HG02840 (cell line): ENCODE results near the gene SFSWAP.
"Not testable (repeated sequence)": the region's sequence is repeated elsewhere in the genome, so short reads cannot be mapped to it uniquely, and the experiment has no call there.

Source experiments
- ATAC-seq: cut with Tn5 transposase; IDR thresholded peaks from one replicate; pipeline ENCODE4 v1.9.1; 2021; ENCODE audit warnings: mild to moderate bottlenecking, moderate library complexity, moderate number of reproducible peaks; ENCODE audit not compliant: unreplicated experiment, low FRiP score

SFSWAP gene

DNA sequence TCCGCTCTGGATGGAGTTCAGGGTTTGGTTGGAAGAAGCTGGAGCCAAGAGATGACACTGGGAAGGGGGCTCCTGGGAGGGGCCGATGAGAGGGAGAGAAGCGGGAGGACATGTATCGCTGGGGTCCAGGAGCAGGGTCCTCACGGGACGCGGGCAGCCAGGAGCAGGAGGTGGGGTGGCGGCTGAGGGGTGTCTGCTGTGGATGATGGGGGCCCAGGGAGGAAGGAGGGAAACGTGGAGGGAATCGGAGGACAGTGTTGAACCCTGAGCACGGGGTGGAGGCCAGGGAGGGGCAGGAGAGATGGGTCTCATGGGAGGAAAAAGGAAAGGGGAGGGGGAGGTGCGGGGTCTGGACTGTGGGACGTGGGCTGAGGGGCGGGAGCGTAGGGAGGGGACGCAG, 31.7 kb upstream of the SFSWAP start:
- ATAC-seq, result not testable (repeated sequence)

DNA sequence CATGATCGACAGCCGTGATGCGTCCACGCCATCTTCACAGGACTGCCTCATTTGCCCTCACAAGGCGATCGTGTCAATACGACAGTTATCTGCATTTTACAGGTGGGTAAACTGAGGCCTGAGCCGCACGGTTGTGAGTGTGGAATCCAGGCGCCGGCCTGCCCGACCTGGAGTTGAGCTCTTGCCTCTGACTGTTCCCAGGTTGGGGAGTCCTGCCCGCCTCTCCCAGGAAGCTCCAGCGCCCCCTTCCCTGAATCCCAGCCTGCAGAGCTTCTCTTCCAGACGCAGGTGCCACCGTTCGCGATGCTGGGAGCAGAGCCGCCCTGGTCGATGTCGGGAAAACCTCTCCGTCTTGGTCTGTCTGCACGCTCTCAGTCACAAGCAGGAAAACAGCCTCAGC, 31.1 kb upstream of the SFSWAP start:
- not testable (repeated sequence) for ATAC-seq

DNA sequence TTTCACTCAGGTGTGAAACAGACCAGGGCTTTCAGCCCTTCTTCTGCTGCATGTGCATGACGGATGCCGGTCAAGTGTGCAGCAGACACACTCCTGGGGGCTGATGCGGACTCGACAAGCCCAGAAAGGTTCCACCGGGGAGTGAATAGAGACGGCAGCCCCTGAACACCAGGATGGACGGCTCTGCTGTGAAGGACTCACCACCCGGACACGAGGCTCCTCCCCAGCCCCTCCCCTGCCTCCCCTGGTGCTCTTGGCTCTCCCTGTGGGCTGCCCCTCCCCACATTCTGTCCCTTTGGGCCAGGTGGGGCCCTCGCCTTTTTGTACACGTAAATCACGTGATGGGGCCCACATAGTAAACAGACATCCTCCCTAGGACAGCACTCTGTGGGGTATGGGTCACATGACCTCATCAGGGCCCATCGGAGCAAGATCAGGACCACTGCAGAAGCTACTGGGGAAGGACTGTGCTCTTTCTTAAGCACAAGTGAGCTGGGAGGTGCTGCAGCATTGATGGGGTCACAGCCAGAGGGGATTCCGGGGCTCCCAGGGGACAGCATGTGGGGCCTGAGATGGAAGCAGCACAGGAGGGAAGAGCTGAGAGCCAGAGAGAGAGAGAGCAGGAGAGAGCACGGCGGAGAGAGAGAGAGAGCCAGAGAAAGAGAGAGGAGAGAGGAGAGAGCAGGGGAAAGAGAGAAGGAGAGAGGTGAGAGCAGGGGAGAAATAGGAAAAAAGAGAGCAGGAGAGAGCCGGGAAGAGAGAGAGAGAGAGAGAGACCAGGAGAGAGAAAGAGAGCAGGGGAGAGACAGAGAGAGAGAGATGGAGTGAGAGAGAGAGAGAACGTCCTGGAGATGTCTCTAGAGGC, 30.3 kb upstream of the SFSWAP start:
- ATAC-seq, result not testable (repeated sequence)

DNA sequence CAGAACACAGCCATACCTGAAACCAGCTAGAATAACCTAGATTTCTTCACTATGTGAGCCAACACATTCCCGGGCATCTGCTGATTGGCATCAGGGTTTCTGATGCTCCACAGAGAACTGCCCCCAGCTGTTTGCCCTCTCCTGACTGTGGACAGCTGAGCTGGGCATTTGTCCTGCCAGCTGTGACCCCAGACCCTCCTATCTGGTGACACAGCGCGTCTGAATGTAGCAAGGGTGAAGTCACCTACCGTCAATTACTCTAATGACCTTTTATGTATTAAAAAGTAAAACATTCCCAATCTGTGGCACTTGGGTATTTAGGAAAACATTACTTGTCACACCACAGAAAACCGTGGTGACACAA, 29.7 kb upstream of the SFSWAP start:
- ATAC-seq, result no peak

DNA sequence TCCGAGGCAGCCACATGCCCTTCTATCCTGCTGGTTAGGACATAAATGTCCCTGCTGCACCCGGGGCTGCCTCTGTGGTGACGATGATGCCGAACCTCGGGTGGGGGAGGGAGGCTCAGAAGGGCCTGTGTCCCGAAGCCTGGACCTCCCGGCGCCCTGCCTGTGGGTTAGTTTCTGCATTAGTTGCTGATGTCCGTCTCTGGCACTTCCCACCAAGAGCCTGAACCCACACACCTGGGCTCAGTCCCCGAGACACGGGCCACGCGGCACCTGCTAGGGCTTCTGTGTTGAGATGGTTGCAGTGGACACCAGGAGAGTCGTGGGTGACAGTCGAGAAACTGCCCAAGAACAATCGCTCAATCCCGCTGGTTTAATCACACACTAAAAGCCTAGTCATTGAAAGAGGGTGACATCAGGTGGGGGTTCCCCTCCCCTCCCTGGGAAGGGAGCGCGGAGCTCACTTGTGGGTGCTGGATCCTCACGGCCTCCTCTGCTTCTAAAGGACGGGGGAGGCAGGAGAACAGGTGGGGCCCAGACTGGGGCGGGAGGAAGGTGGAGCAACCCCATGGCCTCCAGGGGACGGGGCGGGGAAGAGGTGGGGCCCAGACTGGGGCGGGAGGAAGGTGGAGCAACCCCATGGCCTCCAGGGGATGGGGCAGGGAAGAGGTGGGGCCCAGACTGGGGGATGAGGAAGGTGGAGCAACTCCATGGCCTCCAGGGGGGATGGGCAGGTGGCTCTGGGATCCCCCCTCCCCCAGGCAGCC, 29.0 kb upstream of the SFSWAP start:
- ATAC-seq, result peak; percentile 100

DNA sequence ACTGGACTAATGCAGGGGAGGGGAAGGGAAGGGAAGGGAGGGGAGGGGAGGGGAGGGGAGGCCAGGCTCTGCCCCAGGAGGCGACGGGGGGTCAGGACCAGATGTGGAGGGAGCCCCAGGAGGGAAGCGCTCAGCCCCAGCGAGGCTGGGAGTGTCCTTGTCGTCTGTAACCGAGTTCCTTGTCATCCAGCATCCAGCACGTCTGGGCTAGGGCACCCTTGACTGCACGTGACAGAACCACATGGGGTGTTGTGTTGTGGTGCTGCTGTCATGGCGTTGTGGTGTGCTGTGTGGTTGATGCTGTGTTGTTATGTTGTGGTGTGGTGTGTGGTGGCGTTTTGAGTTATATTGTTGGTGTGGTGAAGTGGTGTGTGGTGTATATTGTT, 28.4 kb upstream of the SFSWAP start:
- no peak for ATAC-seq

DNA sequence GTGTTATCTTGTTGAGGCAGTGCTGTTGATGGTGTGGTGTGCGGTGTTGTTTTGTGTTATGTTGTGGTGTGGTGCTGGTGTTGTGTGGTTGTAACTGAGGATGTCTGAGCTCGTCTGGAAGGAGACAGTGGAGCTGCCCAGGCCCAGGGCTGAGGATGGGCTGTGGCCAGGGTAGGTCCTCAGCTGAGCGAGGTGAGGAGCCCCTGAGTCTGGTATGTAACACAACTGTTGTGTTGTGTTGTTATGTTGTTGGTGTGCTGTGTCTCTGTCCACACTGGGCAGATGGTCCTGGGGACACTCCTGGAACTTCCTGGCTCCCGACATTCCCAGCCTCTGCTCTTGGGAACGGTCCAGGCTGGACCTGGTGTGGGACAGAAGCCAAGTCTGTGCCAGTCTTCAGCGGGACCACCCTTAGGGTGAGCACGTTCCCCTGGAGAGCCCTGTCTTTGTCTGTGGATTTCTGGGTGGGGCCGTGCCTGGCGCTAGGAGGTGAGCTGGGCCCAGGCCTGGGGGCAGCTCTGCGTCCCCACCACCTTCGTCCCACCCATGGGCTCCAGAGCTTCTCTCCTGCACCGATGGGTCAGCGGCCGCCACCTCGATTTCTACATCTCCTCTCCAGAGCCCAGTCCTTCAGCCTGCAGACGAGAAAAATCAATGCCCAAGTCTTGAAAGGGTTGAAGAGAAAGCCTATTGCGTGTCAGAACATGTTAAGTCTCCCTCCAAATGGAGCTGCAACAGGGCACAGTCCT, 27.4 kb upstream of the SFSWAP start:
- no peak for ATAC-seq

DNA sequence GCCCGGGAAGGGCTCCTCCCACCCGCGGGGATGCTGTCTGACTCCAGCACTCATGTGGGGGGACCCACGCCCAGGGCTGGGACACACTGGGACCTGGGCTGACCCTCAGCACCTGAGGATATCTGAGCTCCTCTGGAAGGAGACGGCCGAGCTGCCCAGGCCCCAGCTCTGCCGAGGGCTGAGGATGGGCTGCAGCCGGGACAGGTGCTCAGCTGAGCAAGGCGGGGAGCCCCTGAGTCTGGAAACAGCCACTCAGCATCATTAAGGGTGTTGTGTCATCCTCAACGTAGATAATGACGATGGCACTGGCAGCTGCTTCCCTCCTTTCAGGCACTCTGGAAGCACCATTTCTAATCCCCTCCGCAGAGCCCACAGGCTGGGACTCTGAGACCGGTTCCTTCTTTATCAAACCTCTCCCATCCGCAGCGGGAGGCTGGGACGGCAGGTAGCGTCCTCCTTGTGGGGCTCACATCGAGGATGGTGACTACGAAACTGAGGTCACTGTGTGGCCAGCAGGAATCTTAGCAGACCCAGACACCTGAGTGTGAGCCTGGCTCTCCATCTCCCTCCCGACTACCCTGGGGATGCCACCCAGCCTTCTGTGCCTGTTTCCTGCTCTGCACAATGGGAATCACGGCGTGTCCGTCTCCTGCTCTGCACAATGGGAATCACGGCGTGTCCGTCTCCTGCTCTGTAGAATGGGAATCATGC, 26.7 kb upstream of the SFSWAP start:
- no peak for ATAC-seq

DNA sequence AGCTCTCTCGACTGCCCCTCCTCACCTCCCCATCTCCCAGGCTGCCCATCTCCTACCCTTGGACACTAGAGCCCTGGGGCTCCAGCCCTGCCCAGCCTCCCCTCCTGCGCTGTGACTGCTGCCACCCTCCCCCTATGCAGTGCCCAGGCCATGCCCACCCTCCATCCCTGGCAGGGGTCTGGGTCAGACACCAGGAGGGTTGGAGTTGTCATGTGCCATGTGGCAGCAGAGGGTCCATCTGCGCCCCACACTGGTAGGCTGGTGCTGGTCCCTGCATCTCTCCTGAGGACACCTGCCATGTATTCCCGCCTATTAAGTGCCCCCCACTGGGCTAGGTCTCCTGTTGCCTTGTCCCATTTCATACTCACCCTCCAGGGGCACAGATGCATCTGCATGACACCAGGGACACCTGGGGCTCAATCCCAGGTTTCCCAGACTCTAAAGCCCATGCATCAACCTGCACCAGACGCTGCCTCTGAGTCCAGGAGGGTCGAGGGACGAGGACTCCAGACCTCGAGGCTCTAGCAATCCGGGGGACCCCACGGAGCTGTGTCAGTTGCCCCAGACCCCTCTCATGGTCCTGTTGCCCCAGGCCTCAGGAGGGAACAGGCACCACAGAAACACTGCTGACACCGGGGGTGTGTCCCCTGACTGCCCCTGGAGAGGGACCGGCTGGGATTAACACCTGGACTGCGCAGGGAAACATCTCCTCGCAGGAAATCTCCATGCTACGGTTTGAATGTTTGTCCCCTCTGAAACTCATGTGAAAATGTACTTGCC, 23.4 kb upstream of the SFSWAP start:
- ATAC-seq, result no peak

DNA sequence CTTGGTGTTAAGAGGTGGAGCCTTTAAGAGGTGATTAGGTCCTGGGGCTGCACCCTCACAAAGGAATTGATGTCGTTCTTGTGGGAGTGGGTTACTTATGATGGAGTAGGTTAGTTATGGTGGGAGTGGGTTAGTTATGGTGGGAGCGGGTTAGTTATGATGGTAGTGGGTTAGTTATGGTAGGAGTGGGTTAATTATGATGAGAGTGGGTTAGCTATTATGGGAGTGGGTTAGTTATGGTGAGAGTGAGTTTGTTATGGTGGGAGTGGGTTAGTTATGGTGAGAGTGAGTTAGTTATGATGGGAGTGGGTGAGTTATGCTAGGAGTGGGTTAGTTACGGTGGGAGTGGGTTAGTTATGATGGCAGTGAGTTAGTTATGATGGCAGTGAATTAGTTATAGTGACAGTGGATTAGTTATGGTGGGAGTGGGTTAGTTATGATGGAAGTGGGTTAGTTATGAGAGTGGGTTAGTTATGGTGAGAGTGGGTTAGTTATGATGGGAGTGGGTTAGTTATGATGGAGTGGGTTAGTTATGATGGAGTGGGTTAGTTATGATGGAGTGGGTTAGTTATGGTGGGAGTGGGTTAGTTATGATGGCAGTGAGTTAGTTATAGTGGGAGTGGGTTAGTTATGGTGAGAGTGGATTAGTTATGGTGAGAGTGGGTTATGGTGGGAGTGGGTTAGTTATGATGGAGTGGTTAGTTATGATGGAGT, 22.6 kb upstream of the SFSWAP start:
- ATAC-seq, result no peak

DNA sequence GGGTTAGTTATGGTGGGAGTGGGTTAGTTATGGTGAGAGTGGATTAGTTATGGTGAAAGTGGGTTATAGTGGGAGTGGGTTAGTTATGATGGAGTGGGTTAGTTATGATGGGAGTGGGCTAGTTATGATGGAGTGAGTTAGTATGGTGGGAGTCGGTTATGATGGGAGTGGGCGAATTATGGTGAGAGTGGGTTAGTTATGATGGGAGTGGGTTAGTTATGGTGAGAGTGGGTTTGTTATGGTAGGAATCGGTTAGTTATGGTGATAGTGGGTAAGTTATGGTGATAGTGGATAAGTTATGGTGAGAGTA, 22.1 kb upstream of the SFSWAP start:
- ATAC-seq, result no peak

DNA sequence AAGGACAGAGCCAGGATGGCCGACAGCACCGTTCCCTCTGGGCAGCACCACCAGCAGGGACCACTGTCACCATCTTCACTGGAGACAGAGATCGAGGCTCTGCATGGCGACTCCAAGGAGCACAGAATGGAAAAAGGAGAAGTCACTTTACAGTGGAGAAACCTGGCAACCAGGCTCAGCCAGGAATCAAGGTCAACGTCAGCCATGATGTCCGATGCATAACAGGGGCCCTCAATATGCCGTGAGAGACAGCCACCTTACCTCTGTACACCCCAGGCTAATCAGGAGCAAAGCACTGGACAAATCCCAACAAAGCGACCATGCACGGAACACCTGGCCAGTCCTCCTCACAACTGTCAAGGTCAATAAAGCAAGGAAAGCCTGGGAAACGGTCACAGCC, 20.6 kb upstream of the SFSWAP start:
- no peak for ATAC-seq

DNA sequence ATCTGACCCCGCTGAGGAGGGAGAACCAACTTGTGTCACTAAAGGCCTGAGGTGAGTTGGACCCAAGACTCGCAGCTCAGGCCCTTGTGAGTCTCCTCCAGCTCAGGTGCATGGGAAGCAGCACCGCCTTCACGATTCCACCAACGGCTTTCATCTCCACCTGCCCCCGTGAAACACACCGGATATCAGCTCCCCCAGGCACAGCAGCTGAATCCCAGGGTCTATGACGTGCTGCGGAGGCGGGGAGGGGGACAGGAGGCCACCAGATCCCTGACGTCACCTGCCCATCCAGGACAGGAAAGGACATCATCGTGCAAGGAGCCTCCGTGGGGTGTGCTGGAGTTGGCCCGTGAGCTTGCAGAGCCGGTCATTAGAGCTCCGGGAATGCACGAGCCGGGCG, 18.5 kb upstream of the SFSWAP start:
- ATAC-seq, result no peak

DNA sequence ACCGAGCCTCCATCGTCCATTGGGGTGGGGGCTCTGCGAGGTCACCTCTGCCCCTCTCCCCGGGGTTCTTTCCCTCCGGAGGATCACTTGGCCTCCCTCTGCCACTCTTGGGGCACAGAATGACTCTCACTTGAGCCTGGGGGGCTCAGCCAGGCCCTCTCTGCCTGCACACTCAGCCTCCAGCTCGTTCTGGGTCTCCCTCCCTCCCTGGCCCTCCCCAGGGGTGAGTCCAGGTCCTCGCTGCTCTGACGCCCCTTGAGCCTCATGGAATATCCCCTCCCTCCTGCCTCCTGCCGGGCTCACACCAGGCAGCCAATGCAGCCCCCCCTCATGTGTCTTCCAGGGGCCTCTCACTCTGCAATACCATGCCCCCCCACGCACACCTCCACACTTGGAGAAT, 17.7 kb upstream of the SFSWAP start:
- no peak for ATAC-seq

DNA sequence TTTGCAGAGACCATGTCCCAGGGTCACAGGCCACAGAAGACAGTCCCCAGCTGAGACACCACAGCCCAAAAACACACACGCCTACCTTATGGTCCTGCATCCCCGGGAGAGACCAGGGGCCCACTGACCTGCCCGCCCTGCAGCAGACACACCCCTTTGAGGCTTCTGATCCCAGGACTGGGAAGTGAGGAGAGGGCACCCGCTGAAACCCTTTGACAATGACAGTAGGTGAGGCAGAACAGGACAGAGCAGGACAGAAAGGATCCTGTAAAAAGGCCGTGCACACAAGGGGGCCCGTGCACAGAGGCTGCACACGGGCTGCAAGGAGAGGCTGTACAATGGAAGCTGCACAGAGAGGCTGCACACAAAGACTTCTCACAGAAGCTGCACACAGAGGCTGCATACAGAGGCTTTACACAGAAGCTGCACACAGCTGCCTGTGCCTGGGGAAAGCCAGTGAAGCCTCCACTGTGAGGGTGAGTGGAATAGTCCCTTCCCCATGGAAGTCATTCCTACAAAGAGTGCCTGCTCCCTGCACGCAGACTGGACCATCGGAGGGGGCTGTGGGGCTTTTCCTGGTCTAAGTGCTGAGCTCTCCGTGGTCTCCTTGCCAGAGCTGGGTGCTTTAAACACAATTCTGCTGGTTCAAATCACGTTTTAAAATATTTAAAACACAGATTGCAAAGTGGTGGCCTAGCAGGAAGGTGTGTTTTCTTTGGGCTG, 16.6 kb upstream of the SFSWAP start:
- ATAC-seq, result no peak

DNA sequence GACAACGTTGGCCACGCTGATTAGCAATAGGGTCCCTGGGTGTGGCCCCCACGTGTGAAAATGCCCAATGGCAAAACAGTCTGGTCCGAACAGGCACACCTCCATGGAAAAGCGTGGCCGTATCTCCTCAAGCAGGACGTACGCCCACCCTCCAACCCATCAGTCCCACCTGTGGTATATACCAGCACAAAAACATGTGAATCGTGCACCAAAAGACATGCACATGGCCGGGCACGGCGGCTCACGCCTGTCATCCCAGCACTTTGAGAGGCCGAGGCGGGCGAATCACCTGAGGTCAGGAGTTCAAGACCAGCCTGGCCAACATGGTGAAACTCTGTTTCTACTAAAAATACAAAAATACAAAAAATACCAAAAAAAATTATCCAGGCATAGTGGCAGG, 14.9 kb upstream of the SFSWAP start:
- ATAC-seq, result no peak

DNA sequence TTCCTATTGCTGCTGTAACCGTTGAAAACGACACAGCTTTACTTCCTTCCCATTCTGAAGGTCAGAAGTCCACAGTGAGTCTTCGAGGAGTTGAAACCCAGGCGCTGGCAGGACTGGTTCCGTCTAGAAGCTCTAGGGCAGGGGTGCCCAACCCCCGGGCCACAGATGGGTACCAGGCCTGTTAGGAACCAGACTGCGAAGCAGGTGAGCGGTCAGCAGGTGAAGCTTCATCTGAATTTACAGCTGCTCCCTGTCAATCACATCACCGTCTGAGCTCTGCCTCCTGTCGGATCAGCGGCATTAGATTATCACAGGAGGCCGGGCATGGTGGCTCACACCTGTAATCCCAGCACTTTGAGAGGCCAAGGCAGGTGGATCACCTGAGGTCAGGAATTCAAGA, 12.6 kb upstream of the SFSWAP start:
- ATAC-seq, result no peak

DNA sequence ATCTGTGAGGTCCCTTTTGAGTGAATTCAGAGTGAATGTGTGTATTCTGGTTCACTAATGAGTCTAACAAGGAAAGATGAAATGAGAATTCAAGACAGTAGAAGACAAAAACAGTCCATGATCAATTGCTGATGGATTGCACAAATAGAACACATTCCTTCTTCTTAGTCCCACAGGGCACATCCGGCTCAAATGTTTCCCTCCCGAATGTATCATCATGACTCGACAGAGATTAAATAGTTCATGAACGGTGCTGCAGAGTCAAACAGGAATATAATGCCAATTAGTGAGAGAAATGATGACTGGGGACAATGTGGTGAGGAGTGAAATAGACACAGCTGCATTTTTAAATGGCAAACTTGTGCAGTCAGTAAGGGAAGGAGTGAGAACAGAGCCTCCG, 11.5 kb upstream of the SFSWAP start:
- no peak for ATAC-seq

DNA sequence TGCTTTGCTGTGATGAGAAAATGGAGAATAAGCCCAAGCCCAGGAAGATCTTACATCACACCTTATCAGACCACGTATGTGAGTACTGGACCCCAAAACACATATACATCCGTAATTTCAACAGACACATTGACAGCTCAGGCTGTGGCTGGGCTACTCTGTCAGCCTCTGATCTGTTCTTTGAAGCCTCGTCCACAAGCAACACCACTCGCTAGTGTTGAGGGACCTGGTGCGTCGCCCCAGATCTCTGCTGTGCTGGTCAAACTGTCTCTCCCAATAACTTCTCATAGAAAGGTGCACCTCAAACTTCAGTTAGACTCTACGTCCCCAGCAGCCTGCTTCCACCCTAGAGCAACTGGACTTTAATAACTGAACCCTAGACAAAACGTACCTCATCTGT, 10.6 kb upstream of the SFSWAP start:
- no peak for ATAC-seq
